ENCODE measurements around the gene KCTD11.
A peak's percentile ranks its signal among the peaks of the same experiment; 100 is the strongest.

KCTD11 gene

DNA sequence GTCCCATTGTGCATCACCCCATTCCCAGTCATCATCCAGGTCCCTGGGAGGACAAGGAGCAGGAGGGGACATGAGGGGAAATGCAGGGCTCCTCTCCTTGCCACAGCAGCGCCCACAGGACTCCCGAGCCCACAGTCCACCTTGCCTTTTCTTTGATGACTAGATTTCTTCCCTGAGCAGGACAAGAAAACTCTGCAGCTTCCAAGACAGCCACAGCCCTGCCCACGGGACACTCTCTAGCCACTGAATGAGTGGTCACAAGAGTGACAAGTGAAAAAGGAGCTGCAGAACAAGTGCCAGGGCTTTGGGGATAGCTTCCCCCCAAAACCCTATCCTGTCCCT, 27.6 kb upstream of the KCTD11 start:
- TF ChIP-seq, protein P1, sequence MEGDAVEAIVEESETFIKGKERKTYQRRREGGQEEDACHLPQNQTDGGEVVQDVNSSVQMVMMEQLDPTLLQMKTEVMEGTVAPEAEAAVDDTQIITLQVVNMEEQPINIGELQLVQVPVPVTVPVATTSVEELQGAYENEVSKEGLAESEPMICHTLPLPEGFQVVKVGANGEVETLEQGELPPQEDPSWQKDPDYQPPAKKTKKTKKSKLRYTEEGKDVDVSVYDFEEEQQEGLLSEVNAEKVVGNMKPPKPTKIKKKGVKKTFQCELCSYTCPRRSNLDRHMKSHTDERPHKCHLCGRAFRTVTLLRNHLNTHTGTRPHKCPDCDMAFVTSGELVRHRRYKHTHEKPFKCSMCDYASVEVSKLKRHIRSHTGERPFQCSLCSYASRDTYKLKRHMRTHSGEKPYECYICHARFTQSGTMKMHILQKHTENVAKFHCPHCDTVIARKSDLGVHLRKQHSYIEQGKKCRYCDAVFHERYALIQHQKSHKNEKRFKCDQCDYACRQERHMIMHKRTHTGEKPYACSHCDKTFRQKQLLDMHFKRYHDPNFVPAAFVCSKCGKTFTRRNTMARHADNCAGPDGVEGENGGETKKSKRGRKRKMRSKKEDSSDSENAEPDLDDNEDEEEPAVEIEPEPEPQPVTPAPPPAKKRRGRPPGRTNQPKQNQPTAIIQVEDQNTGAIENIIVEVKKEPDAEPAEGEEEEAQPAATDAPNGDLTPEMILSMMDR (conservative IDR thresholded peaks at IDR 0.05; ENCODE audit: low read length), result no peak
- H3K4me3 ChIP-seq (ENCODE audit: low read length), result no peak overlapping the region
- no peak for DNase-seq (ENCODE audit: low read depth)

DNA sequence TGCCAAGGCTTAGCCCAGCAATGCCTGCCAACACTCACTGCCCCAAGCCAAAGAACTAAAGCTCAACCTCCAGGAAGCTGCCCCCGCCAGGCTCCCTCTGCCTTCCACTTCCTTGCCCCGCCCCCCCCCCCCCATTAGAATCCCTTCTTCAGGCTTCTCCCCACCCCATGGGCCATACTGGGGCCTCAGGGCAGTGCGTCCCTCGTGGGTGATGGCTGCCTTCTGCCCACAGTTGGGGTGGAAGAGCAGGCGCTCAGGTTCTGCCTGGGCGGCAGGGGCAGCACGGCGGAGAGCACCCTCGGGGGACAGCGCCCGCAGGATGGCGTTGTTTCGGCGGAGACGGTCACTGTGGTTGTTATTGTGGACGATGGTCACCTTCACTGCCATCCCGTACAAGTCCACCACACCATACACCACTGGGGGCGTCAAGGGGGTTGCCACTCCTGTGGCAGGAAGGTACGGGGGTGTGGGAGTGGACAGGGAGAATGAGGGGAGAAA, 26.9 kb upstream of the KCTD11 start:
- DNase-seq (ENCODE audit: low read depth), result no peak
- TF ChIP-seq, protein P1 (conservative IDR thresholded peaks at IDR 0.05; ENCODE audit: low read length), result no peak
- no peak overlapping the region for H3K4me3 ChIP-seq (ENCODE audit: low read length)

GRCh38 chr17:7326186-7326585, 25.8 kb upstream of the KCTD11 start:
- DNase-seq (ENCODE audit: low read depth), result no peak
- TF ChIP-seq, protein P1 (conservative IDR thresholded peaks at IDR 0.05; ENCODE audit: low read length), result no peak

DNA sequence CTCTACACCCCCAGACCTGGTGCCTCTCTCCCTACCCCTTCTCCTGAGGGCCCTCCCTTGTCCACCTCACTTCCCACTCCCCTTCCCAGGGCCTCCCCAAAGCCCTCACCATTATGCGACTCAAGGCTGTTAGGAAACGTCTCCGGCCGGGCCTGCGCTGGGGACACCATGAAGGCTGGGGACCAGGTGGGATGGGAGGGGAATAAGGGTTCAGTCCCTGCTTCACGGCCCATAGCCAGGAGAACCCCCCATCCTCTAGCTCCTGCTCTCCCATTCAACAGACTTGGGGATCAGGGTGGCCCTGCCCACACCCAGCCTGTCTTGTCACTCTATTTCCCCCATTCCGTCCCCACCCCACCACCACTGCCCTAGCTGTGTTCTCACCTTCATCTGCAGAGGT, 24.9 kb upstream of the KCTD11 start:
- TF ChIP-seq, protein P1 (conservative IDR thresholded peaks at IDR 0.05; ENCODE audit: low read length), result no peak
- DNase-seq (ENCODE audit: low read depth), result no peak
- H3K4me3 ChIP-seq (ENCODE audit: low read length), result no peak overlapping the region

More at GRCh38 chr17:7326186-7326585, 25.8 kb upstream of the KCTD11 start:
- no peak overlapping the region for H3K4me3 ChIP-seq (ENCODE audit: low read length)

DNA sequence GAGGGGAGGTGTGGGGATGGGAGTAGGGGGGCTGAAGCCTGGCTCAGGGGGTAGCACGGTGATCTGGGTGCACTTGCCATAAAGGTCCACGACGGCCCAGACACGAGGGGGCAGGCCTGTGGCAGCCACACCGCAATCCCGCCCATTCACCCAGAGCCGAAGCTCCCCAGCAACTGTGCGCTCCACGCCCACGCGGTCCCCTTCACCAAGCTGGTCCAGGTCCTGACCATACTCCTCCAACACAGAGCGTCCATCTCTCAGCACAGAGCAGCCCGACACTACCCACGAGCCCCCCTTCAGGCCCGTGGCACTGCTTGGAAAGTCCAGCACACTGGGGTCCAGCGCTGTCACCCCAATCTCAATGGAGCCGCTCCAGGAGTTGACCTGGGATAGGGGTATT, 24.5 kb upstream of the KCTD11 start:
- TF ChIP-seq, protein P1 (conservative IDR thresholded peaks at IDR 0.05; ENCODE audit: low read length), result no peak
- DNase-seq (ENCODE audit: low read depth), result no peak
- no peak overlapping the region for H3K4me3 ChIP-seq (ENCODE audit: low read length)

DNA sequence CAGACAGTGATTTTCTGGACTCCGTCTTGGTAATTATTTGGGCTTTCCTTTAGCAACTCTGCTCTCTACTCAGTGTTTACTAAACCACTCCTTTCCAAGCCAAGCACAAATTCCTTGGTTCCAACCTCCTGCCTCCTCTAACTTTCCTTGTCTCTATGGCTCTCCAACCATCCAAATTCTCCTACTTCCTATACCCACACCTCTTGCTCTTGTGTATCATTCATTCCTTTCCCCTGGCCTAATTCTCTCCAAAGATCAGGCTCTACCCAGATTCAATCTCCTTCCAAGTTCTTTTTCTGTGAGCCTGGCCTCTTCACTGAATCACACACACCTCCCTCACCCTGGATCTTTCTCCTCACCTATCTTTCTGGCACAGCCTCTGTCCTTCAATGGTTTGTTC, 24.0 kb upstream of the KCTD11 start:
- peak overlapping the region; percentile 97 for H3K4me3 ChIP-seq (ENCODE audit: low read length)
- DNase-seq (ENCODE audit: low read depth), result no peak
- TF ChIP-seq, protein P1 (conservative IDR thresholded peaks at IDR 0.05; ENCODE audit: low read length), result no peak

- DNase-seq (ENCODE audit: low read depth), result no peak
- TF ChIP-seq, protein P1 (conservative IDR thresholded peaks at IDR 0.05; ENCODE audit: low read length), result peak; percentile 30; the same call in 1 of the 2 replicates
- peak within 1 kb of the TSS; percentile 97 for H3K4me3 ChIP-seq (ENCODE audit: low read length)
Measured at GRCh38 chr17:7328840-7329373, 23.1 kb upstream of the KCTD11 start, which contains the start of gene NEURL4. Gene NEURL4 (minus strand): TSS chr17:7329335. CDS start chr17:7329312, 23 bp downstream.
